HG02763 (cell line): ENCODE data around the gene KPNA6.
"Not testable (repeated sequence)": the region's sequence is repeated elsewhere in the genome, so short reads cannot be mapped to it uniquely, and the experiment has no call there.

ENCODE experiments used
- ATAC-seq: cut with Tn5 transposase; IDR thresholded peaks from one replicate; pipeline ENCODE4 v1.9.1; 2021; ENCODE audit warnings: mild to moderate bottlenecking, moderate library complexity; ENCODE audit not compliant: unreplicated experiment

The KPNA6 gene

DNA sequence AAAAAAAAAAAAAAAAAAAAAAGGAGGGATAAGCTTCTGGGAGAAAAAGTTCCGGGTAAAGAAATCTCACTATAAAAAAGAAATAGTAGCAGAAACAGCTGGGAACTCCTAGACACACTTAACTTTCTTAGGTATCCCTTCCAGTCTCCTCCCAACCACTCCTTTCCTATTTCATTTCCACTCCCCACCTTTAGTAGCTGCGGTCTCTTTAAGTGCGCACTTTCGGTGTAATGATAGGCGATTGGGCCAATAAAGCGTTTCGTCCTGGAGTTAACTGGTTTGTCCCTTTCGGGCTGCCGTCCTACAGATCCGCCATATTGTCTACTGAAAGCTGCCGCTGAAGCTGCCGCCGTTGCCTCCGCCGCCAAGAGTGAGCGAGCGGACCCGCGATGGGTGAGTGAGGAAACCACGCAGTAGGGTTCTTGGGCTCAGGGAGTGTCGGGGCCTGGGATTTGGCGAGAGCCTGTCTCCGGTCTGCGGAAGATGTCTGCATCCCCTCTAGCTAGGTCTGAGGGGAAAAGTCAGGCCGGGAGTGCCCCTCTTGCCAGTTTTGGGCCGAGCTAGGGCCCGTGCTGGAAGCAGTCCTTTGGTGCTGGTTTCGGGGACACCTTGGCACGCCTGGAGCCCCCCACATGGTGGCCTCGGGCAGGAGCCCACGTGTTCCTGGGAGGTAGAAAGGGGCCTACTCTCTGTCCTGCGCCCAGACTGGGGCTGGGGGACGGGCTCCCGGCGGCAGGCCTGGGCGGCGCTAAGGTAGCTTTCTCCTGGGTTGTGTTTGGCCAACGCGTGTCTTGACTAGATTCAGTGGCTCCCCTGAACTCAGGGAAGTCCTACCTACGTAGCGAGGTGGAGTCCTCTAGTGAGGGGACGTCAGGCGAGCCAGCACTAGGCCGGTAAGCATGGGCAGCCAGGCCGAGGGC, at the start of gene KPNA6:
Gene KPNA6 (plus strand): TSS at position 315 of the 920 bp plus-strand sequence. CDS start 75 bp downstream, at position 390.
- ATAC-seq, result peak; percentile 70

DNA sequence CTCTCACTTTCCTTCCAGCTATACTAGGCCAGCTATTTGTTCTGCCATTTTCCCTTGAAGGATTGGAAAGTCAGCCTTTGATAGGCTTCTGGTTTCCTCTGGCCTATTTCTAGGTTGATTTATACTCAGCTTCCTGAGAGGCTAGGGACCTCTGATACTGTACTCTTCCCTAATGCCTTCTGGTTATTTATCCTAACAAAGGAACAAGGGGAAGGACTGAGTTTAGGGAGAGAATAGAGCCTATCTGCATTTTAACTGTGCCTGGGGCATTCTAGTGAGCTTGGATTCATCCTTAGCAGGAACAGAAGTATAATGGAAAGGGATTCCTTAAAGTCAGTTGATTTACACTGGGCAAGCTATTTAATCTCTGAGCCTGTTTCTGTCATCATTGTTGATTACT, 46.9 kb upstream of the KPNA6 start:
- ATAC-seq, result no peak

DNA sequence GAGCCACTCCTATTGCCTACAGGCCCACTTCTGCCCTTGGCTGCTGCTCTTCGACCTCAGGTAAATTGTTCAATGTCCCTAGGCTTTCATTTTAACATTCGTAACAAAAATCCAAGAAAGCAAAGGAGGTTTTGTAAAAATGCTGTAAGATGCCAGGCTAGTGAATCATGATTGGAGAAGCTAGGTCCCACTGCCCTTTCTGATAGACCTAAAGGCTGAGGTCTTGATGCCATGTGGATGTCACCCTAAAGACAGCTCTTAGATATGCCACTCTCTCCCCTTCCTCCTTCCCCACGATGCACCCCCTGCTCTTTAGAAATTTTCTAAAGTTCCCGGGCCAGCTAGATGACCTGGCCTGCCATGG, 45.0 kb upstream of the KPNA6 start:
- ATAC-seq, result no peak

DNA sequence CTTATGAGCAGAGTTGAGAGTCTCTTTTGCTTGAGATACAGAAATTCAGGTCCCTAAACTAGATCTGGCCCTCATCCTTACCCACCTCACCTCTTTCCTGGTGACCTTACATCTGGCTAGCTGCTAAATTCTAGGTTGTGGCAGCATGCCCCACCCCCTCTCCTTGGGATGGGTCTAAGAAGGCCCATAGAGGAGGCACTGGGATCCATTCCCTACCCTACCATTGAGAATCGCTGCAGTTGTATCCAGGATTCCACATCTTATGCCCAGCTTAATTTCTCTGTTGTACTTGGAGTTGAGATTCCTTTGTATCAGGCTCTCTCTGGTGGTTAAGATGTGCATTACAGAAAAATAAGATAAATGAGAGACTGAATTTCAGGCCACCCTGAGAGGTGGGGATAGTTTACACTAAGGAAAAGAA, 44.6 kb upstream of the KPNA6 start:
- ATAC-seq, result no peak

DNA sequence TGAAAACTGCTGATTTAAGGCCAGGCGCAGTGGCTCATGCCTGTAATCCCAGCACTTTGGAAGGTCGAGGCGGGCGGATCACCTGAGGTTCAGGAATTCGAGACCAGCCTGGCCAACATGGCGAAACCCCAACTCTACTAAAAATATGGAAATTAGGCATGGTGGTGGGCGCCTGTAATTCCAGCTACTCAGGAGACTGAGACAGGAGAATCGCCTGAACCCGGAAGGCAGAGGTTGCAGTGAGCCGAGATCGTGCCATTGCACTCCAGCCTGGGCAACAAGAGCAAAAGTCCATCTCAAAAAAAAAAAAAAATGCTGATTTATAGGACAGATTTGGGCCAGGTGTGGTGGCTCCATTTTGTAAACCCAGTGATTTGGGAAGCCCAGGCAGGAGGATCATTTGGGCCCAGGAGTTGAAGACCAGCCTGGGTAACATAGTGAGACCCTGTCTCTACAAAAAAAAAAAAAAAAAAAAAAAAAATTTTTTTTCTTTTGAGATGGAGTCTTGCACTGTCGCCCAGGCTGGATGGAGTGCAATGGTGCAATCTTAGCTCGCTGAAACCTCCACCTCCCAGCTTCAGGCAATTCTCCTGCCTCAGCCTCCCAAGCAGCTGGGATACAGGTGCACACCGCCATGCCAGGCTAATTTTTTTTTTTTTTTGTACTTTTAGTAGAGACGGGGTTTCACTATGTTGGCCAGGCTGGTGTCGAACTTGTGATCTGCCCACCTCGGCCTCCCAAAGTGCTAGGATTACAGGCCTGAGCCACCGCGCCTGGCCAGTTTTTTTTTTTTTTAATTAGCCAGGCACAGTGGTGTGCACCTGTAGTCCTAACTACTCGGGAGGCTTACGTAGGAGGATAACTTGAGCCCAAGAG, 42.0 kb upstream of the KPNA6 start:
- not testable (repeated sequence) for ATAC-seq

DNA sequence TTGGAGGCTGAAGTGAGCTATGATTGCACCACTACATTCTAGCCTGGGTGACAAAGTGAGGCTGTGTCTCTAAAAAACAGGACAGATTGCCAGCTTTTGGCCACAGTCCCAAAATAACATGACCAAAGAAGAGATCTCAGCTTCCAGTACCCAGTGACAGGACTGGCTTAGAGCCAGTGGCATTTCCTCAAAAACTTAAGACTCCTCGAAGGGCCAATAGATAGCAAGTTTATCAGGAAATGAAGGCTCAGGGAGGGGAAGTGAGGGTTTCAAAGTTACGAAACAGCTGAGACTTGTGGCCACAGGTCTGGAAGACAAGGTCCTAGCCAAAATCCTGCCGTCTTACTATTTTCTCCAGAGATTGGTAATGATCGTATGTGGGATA, 41.4 kb upstream of the KPNA6 start:
- ATAC-seq, result no peak

DNA sequence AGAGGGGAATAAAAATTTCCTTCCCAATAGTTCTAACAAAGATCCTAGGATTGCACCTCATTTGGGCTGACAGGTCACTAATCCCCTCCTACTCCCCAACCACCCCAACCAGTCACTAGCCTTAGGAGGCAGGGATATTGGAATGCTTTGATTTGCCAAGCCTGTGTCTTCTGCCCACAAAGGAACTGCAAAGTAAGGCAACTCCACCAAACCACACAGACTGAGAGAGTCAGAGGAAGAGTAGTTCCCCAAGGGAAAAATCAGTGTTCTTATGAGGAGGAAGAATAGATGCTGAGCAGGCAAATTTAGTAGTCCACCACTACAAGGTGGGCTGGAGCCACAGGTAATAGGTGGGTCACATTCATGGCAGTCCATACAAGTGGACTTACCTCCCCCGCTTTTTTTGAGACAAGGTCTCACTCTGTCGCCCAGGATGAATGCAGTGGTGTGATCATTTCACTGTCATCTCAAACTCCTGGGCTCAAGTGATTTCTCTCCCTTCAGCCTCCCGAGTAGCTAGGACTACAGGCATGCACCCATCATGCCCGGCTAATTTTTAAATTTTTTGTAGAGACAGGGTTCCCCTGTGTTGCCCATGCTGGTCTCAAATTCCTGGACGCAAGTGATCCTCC, 38.8 kb upstream of the KPNA6 start:
- no peak for ATAC-seq

DNA sequence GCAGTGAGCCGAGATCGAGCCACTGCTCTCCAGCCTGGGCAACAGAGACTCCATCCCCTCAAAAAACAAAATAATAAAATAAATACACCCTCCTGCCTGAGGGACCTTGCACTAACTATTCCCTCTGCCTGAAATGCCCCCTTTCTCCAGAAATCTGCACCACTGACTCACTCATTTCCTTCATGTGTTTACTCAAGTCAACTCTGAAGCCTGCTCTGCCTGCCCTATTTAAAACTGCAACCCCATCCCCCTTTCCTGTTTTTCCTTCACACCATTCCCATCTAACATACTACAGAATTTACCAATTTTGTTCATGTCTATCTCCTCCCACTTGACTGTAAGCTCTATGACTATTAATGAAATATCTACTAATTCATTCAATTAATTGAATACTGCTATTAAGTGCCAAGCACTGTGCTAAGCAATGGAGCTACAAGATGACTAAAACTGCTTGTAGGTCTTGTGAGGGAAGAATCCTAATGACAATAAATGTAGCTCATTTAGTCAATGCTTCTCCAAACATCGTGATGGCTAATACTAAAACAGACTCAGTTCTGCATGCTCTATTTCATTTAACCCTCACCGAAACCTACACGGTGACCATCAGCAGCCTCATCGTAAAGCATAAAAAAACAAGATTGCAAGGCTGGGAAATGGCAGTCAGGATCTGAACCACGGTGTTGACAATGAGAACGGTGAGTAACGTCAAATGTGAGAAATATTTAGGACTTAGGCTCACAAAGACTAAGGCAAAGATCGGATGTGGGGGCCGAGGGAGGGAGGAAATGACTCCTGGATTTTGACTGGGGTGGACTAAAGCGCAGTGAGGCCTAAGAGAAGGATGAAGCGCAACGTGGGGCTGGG, 35.9 kb upstream of the KPNA6 start:
- no peak for ATAC-seq

DNA sequence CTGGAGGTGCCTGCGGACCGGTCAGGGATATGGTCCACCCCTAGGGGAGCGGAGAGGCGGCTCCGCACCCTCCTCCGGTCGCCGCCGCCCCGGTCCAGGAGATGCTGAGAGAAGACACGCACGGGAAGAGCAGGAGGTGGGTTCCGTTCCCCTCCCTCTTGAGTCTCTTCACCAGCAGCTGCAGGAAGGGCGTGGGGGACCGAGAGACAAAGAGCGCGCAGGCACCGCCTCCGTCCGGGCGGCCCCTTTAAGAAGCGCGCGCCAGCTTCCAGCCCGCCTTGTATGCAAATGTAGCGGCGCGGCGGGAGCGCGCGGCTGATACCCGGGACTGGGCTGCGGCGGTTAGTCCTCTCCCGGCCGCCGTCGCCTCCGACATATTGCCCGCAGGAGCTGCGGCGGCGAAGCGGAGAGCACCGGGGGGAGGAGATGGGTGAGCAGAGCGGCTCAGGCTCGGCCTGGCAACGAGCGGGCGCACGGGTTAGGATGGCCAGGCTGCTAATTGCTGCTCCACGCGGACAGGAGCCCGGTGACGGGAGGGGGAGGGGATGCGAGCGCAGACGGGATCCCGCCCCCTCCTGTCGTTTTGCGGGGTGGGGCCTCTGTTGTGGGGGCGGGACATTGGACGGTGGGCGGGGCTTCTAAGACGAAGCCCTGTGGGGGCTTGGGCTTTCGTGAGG, 35.1 kb upstream of the KPNA6 start, which contains the start of gene TMEM39B:
Gene TMEM39B (plus strand): TSS at position 318 of the 677 bp plus-strand sequence. CDS start 109 bp downstream, at position 427.
- ATAC-seq, result peak; percentile 81

DNA sequence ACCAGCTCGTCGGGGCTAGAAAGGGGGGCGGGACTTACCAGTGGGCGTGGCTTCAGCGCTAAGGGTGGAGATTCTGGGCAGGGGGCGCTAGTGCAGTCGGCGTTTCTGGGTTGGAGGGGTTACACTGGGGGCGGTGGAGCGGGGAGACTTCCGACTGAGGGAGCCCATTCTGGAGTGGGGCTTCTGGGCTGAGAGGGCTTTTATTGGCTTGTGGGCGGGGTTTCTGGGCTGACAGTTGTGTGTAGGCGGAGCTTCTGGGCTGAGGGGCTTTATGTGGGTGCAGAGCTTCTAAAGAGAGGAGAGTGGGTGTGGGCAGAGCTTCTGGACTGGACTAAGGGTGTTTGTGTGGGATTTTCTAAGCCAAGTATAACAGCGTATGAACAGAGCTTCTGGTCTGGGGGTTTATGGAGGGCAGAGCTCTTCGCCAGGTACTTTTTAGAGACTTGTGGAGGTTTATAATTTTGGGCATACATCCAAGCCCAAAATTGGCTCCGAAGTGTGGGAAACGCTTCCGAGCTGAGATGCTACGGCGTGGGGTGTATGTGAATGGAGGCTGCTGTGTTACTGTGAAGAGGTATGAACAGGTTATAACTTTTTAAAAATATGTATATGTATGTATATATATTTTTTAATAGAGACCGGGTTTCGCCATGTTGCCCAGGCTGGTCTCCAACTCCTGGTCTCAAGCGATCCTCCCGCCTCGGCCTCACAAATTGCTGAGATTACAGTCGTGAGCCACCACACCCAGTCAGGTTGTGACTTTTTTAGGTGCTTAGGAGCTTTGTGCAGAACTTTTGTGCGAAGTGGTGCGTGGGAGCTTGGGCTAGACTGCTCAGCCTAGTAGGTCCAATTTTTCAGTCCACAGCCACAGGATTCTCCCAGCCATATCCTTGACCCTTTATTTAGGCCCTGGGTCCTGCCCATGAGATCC, 34.3 kb upstream of the KPNA6 start:
- ATAC-seq, result no peak

DNA sequence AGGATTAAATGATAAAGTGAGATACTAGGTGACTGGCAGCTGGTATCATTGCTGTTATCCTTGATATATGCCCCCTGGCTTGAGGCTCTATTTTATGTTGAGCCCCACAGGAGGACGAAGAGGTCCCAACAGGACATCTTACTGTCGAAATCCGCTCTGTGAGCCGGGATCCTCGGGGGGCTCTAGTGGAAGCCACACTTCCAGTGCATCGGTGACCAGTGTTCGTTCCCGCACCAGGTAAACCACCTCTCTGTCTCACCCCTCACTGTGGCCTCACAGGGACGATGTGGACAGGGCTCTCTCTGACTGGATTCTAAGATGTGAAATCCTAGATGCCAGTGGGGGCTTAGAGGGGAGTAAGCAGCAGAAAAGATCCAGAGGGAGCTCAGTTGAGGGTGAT, 33.0 kb upstream of the KPNA6 start:
- no peak for ATAC-seq

DNA sequence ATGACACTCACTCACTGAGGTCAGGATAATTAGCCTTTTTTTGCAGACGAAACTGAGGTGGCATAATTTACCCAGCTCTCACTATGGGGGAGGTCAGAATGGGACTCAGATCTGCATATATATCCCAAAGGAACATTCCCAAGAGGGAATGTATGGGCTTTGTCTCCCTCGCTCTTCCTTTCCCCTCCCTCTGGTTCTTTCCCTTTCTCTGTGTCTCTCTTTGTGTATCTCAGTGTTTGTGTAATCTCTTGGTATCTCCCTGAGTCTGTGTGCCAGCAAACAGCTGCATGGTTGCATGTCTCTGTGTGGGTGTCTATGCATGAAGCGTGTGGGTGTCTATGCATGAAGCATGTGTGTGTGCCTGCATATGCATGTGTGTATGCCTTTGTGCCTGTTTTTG, 30.4 kb upstream of the KPNA6 start:
- ATAC-seq, result no peak

DNA sequence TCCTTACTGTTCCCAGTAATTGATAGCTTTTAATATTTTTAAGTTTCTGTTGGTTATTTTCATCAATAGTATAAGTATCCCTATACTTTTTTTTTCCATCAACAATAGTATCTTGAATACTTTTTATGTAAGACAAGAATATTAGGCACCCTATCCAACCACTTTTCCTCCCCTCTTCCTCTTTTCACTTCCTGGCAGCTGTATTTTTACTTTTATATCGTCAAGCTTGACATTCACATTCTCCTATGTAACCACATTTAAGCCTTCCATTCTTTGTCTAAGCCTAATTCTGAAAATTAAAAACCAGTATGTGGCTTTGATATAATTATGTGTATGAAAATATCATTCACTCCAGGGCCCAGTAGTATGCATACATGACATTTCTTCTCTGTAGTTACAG, 25.8 kb upstream of the KPNA6 start:
- ATAC-seq, result no peak

DNA sequence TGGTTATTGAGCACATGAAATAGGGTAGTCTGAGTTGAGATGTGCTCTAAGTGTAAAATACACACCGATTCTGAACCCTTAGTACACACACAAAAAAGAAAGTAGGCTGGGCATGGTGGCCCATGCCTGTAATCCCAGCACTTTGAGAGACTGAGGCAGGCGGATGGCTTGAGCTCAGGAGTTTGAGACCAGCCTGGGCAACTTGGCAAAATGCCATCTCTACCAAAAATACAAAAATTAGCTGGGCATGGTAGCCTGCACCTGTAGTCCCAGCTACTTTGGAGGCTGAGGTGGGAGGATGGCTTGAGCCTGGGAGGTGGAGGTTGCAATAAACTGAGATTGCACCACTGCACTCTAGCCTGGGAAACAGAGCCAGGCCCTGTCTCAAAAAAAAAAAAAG, 21.5 kb upstream of the KPNA6 start:
- ATAC-seq, result not testable (repeated sequence)

DNA sequence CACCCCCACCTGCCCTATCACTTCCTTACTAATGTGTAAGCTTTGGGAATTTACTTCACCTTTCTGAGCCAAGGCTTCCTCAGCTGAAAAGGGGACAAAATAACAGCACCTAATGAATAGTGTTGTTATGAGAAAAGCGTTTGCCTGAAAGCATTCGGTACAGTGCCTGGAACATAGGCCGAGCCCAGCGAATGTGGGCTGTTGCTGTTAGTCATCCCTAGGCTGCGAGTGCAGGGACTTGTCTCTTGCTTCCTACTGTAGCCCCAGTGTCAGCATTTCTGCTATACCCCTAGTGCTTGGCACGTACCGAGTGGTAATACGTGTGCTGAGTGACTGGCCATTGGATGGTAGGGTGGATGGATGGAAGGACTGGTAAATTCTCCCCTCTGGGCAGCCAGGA, 16.7 kb upstream of the KPNA6 start:
- ATAC-seq, result no peak

DNA sequence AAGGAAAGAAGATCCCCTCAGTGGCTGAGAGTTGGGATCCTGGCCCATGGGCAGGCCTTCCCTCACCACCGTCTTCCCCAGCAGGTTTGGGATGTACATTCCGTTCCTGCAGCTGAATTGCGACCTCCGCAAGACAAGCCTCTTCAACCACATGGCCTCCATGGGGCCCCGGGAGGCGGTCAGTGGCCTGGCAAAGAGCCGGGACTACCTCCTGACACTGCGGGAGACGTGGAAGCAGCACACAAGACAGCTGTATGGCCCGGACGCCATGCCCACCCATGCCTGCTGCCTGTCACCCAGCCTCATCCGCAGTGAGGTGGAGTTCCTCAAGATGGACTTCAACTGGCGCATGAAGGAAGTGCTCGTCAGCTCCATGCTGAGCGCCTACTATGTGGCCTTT, 16.3 kb upstream of the KPNA6 start:
- no peak for ATAC-seq

DNA sequence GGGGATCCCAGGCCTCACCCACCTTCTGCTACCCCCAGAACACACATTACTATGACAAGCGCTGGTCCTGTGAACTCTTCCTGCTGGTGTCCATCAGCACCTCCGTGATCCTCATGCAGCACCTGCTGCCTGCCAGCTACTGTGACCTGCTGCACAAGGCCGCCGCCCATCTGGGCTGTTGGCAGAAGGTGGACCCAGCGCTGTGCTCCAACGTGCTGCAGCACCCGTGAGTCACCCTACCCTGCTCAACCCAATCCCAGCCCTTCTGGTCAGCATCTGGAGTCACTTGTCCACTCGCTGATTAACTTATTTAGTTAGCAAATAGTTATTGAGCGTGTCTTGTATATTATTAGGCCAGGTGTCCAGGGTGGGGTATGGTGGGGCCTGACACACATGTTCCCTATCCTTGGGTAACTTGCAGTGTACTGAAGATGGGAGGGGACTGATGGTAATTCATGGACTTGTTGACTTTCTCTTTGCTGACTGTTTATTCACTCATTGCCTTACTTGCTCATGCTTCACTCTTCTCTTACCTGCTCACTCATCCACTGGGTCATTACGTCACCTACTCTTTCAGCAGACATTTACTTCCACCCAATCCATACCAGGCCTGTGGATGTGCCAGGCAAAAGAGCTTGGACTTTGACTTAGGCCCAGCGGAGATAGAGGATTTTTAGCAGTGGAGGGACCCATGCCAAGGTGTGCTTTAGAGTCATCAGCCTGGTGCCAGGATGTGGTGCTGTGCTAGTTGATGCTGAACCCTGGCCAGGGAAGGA, 12.9 kb upstream of the KPNA6 start:
- no peak for ATAC-seq

DNA sequence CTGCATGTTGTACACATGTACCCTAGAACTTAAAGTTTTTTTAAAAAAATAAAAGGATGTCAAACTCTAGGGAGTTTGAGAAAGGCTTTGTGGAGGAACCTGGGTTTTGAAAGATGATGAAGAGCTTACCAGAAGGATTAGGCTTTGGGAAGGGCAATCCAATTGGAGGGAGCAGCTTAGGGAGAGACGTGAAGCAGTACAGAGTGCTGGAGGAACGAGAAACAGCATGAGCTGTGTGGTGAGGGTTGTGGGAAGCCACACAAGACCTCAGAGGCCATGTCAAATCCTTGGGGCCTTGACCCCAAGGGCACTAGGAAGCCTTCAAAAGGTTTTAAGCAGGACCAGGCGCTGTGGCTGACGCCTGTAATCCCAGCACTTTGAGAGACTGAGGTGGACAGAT, 8.4 kb upstream of the KPNA6 start:
- no peak for ATAC-seq
